ENCODE data around the gene KRT36. TPM values are rescaled to one million over a fixed set of nuclear protein-coding genes. Genes with fewer than 3 reads are reported as not detected.

Gene KRT36
- total RNA-seq, 1 donor from 2014 or later, result not detected

- DNase-seq (ENCODE audit: low spot score), result peak; percentile 86
These were observed 32.0 kb upstream of the KRT36 start for GRCh38 chr17:41521574-41522261.

GRCh38 chr17:41520821-41521521, 31.3 kb upstream of the KRT36 start:
- no peak for DNase-seq (ENCODE audit: low spot score)

- DNase-seq (ENCODE audit: low spot score), result peak; percentile 74
These were observed 30.0 kb upstream of the KRT36 start for GRCh38 chr17:41519501-41520224.

- DNase-seq (ENCODE audit: low spot score), result no peak
These were observed 29.2 kb upstream of the KRT36 start, which contains the start of gene KRT15 for GRCh38 chr17:41518789-41519449. Gene KRT15, minus strand, starts transcription at chr17:41518890. Its CDS starts 63 bp downstream, at chr17:41518827.

- DNase-seq (ENCODE audit: low spot score), result no peak
These were observed 28.3 kb upstream of the KRT36 start for GRCh38 chr17:41518031-41518430.

GRCh38 chr17:41516830-41517283, 27.1 kb upstream of the KRT36 start:
- no peak for DNase-seq (ENCODE audit: low spot score)

- no peak for DNase-seq (ENCODE audit: low spot score)
These were observed 26.6 kb upstream of the KRT36 start for GRCh38 chr17:41516147-41516829.

- no peak for DNase-seq (ENCODE audit: low spot score)
These were observed 23.4 kb upstream of the KRT36 start for GRCh38 chr17:41513168-41513547.

- DNase-seq (ENCODE audit: low spot score), result no peak
These were observed 22.9 kb upstream of the KRT36 start for GRCh38 chr17:41512546-41513167.

- no peak for DNase-seq (ENCODE audit: low spot score)
These were observed 22.0 kb upstream of the KRT36 start for GRCh38 chr17:41511716-41512115.

GRCh38 chr17:41511116-41511515, 21.4 kb upstream of the KRT36 start:
- no peak for DNase-seq (ENCODE audit: low spot score)

GRCh38 chr17:41510251-41511065, 20.7 kb upstream of the KRT36 start:
- no peak for DNase-seq (ENCODE audit: low spot score)

GRCh38 chr17:41507315-41507880, 17.7 kb upstream of the KRT36 start:
- DNase-seq (ENCODE audit: low spot score), result no peak

- DNase-seq (ENCODE audit: low spot score), result no peak
These were observed 16.4 kb upstream of the KRT36 start for GRCh38 chr17:41505809-41506767.

GRCh38 chr17:41505007-41505808, 15.5 kb upstream of the KRT36 start, which contains the start of gene KRT13:
Gene KRT13, minus strand, starts transcription at chr17:41505612. Its CDS starts 62 bp downstream, at chr17:41505550.
- peak; percentile 73 for DNase-seq (ENCODE audit: low spot score)

GRCh38 chr17:41504246-41504977, 14.7 kb upstream of the KRT36 start:
- no peak for DNase-seq (ENCODE audit: low spot score)

GRCh38 chr17:41503202-41503601, 13.5 kb upstream of the KRT36 start:
- no peak for DNase-seq (ENCODE audit: low spot score)

Measured in ureter (tissue), 1 donor.